ENCODE data around the gene TK1. TPM values are rescaled to one million over a fixed set of nuclear protein-coding genes. Genes with fewer than 3 reads are reported as not detected.

Gene TK1
- total and polyA plus RNA-seq, 3 donors from 2014 or later: 3.9 to 5.7 (median 4.8) TPM

GRCh38 chr17:78228176-78228575 lies 41.3 kb upstream of the TK1 start:
- no peak overlapping the region for H3K4me3 ChIP-seq
- no peak overlapping the region for H3K27ac ChIP-seq
- 89 to 97% methylated on average over 4 of the region's 4 CpGs for WGBS, 2 donors
- no peaks in the 10 kb centered on the region for H3K27me3 ChIP-seq
- TF ChIP-seq CTCF (IDR thresholded peaks at IDR 0.05) (no peak), POLR2A (IDR thresholded peaks at IDR 0.05) (no peak)
- H3K4me1 ChIP-seq: no peaks in the 10 kb centered on the region
- intact Hi-C loops (cut with DNase I; ENCODE audit: low total_unique reads): no loop called here
- DNase-seq: no peak
- H3K9me3 ChIP-seq: no peaks in the 10 kb centered on the region
- H3K36me3 ChIP-seq (ENCODE audit: low read depth, missing control alignments): no peaks in the 10 kb centered on the region

GRCh38 chr17:78227455-78227916 lies 40.6 kb upstream of the TK1 start:
- Histone ChIP-seq H3K4me1 (no peaks in the 10 kb centered on the region), H3K27ac (no peak overlapping the region), H3K27me3 (no peaks in the 10 kb centered on the region), H3K4me3 (no peak overlapping the region), H3K9me3 (no peaks in the 10 kb centered on the region), H3K36me3 (ENCODE audit: low read depth, missing control alignments) (no peaks in the 10 kb centered on the region)
- TF ChIP-seq POLR2A (IDR thresholded peaks at IDR 0.05) (no peak), CTCF (IDR thresholded peaks at IDR 0.05) (no peak)
- WGBS, 2 donors: 90 to 95% methylated on average over 10 of the region's 10 CpGs
- no peak for DNase-seq
- intact Hi-C loops (cut with DNase I; ENCODE audit: low total_unique reads): no loop called here

GRCh38 chr17:78226759-78227454 lies 40.1 kb upstream of the TK1 start:
- Histone ChIP-seq H3K9me3 (no peaks in the 10 kb centered on the region), H3K36me3 (ENCODE audit: low read depth, missing control alignments) (no peaks in the 10 kb centered on the region), H3K4me1 (no peaks in the 10 kb centered on the region), H3K27ac (no peak overlapping the region), H3K27me3 (no peaks in the 10 kb centered on the region), H3K4me3 (no peak overlapping the region)
- intact Hi-C loops (cut with DNase I; ENCODE audit: low total_unique reads): no loop called here
- TF ChIP-seq CTCF (IDR thresholded peaks at IDR 0.05) (no peak), POLR2A (IDR thresholded peaks at IDR 0.05) (no peak)
- WGBS, 2 donors: 83 to 85% methylated on average over 12 to 20 of the region's 20 CpGs
- DNase-seq: no peak

- H3K36me3 ChIP-seq (ENCODE audit: low read depth, missing control alignments): no peaks in the 10 kb centered on the region
- DNase-seq: no peak
- H3K4me1 ChIP-seq: no peaks in the 10 kb centered on the region
- no peak for TF ChIP-seq POLR2A (IDR thresholded peaks at IDR 0.05)
- TF ChIP-seq CTCF (IDR thresholded peaks at IDR 0.05): no peak
- 79 to 81% methylated on average over 12 of the region's 12 CpGs for WGBS, 2 donors
- intact Hi-C loops (cut with DNase I; ENCODE audit: low total_unique reads): no loop called here
- no peaks in the 10 kb centered on the region for H3K9me3 ChIP-seq
- H3K27me3 ChIP-seq: no peaks in the 10 kb centered on the region
- no peak overlapping the region for H3K4me3 ChIP-seq
- no peak overlapping the region for H3K27ac ChIP-seq
Observed at GRCh38 chr17:78226055-78226758, 39.4 kb upstream of the TK1 start.
